HepG2 (cell line): ENCODE results near the gene PNKP. TPM values are rescaled to one million over a fixed set of nuclear protein-coding genes. Genes with fewer than 3 reads are reported as not detected.

Experiments
- CHD4 ChIP-seq: fragments of 200-600 bp; sonication (generic); IDR thresholded peaks from 2 replicates; pipeline ENCODE4 v1.7.0; 2017; ENCODE audit warnings: mild to moderate bottlenecking, low read length, borderline replicate concordance
- EED ChIP-seq: sonication (generic); formaldehyde crosslinking; IDR thresholded peaks from 2 replicates; pipeline ENCODE4 v1.5.0; 2020; ENCODE audit warnings: mild to moderate bottlenecking, missing genetic modification reagents
- EHMT2 ChIP-seq: fragments of 200-600 bp; sonication (generic); IDR thresholded peaks from 2 replicates; pipeline ENCODE4 v1.7.0; 2017; ENCODE audit warnings: antibody characterized with exemption, low read depth, low read length, borderline replicate concordance
- FIP1L1 ChIP-seq: fragments of 200-400 bp; formaldehyde crosslinking; IDR thresholded peaks from 2 replicates; pipeline ENCODE4 v1.6.1; 2018; ENCODE audit warnings: low read depth, mild to moderate bottlenecking, low read length, moderate library complexity, borderline replicate concordance; ENCODE audit not compliant: insufficient read depth
- FOXJ3 ChIP-seq: sonication (generic); formaldehyde crosslinking; IDR thresholded peaks from 2 replicates; pipeline ENCODE4 v1.4.0; 2020; ENCODE audit warnings: missing genetic modification reagents, mild to moderate bottlenecking, borderline replicate concordance
- NFE2 ChIP-seq: sonication (generic); formaldehyde crosslinking; IDR thresholded peaks from 2 replicates; pipeline ENCODE4 v1.4.0; 2020; ENCODE audit warnings: missing genetic modification reagents
- NFKBIZ ChIP-seq: IDR thresholded peaks from 2 replicates; pipeline ENCODE4 v1.6.1; 2018; ENCODE audit warnings: missing genetic modification reagents, missing compliant biosample characterization
- NONO ChIP-seq, 2 experiments: fragments of 450-650 bp in 1 of 2; sonication (generic) in 1 of 2; formaldehyde crosslinking in 1 of 2; IDR thresholded peaks in 1 of 2; conservative IDR thresholded peaks in 1 of 2; 2 replicates each; pipeline versions ENCODE4 v1.6.1 to v1.8.0; 2017 to 2022; ENCODE audit warnings: mild to moderate bottlenecking in 1 of 2, missing genetic modification reagents in 1 of 2, moderate library complexity in 1 of 2
- PCBP1 ChIP-seq: fragments of 200-400 bp; formaldehyde crosslinking; IDR thresholded peaks from 2 replicates; pipeline ENCODE4 v1.6.1; 2017; ENCODE audit warnings: mild to moderate bottlenecking, low read depth, low read length, borderline replicate concordance
- RBFOX2 ChIP-seq: fragments of 200-400 bp; formaldehyde crosslinking; IDR thresholded peaks from 2 replicates; pipeline ENCODE4 v1.6.1; 2017; ENCODE audit warnings: low read depth, mild to moderate bottlenecking, low read length
- SAP130 ChIP-seq: IDR thresholded peaks from 2 replicates; pipeline ENCODE4 v1.6.1; 2016; ENCODE audit warnings: low read depth
- YY1 ChIP-seq: IDR thresholded peaks from 2 replicates; pipeline ENCODE4 v1.6.1; 2011; ENCODE audit warnings: low read length, low read depth, moderate library complexity, mild to moderate bottlenecking; ENCODE audit not compliant: insufficient read depth, insufficient replicate concordance
- ZKSCAN8 ChIP-seq: IDR thresholded peaks from 2 replicates; pipeline ENCODE4 v1.6.1; 2016; ENCODE audit warnings: borderline replicate concordance, missing genetic modification reagents, missing compliant biosample characterization
- ZNF121 ChIP-seq: sonication (generic); formaldehyde crosslinking; IDR thresholded peaks from 2 replicates; pipeline ENCODE4 v1.5.0; 2020; ENCODE audit warnings: mild to moderate bottlenecking, missing genetic modification reagents
- ZNF232 ChIP-seq: sonication (generic); formaldehyde crosslinking; IDR thresholded peaks from 2 replicates; pipeline ENCODE4 v1.4.0; 2020; ENCODE audit warnings: missing genetic modification reagents, borderline replicate concordance
- ZNF317 ChIP-seq: sonication (generic); formaldehyde crosslinking; IDR thresholded peaks from 2 replicates; pipeline ENCODE4 v1.5.0; 2020; ENCODE audit warnings: mild to moderate bottlenecking, missing genetic modification reagents
- ZNF557 ChIP-seq: sonication (generic); formaldehyde crosslinking; IDR thresholded peaks from 2 replicates; pipeline ENCODE4 v1.4.0; 2020; ENCODE audit warnings: missing genetic modification reagents
- ZNF607 ChIP-seq: sonication (generic); formaldehyde crosslinking; IDR thresholded peaks from 2 replicates; pipeline ENCODE4 v1.5.1; 2020; ENCODE audit warnings: missing genetic modification reagents, mild to moderate bottlenecking, borderline replicate concordance
- ZNF672 ChIP-seq: sonication (generic); formaldehyde crosslinking; IDR thresholded peaks from 2 replicates; pipeline ENCODE4 v1.8.1; 2022; ENCODE audit warnings: missing genetic modification reagents
- ZNF788 ChIP-seq: sonication (generic); formaldehyde crosslinking; IDR thresholded peaks from 2 replicates; pipeline ENCODE4 v1.5.0; 2020; ENCODE audit warnings: mild to moderate bottlenecking, missing genetic modification reagents, borderline replicate concordance
- ZNF792 ChIP-seq: IDR thresholded peaks from 2 replicates; pipeline ENCODE4 v1.6.1; 2016
- ZSCAN12 ChIP-seq: sonication (generic); formaldehyde crosslinking; IDR thresholded peaks from 2 replicates; pipeline ENCODE4 v1.9.0; 2021; ENCODE audit warnings: mild to moderate bottlenecking, missing genetic modification reagents
- polyA plus RNA-seq, 8 experiments: library from polyadenylated mRNA; depleted of rRNA in 3 of 8; stranded (reverse) in 7 of 8; unstranded in 1 of 8; fragments of >200 nt; fragmentation: Illumina TruSeq in 4 of 8; extraction: Trizol in 4 of 8; gene quantifications; 2 replicates each; pipeline versions ENCODE4 v1.2.1 to v1.2.3, GENCODE V29; 2011 to 2016; ENCODE audit warnings: low read depth in 4 of 8, missing spikeins in 1 of 8, mixed read lengths in 1 of 8; ENCODE audit not compliant: insufficient read depth in 1 of 8
- total RNA-seq, 5 experiments: library from RNA; depleted of rRNA; stranded (reverse); fragments of >200 nt; fragmentation: Illumina TruSeq; extraction: Trizol; gene quantifications; 2 replicates each; pipeline ENCODE4 v1.2.3, GENCODE V29; 2016; ENCODE audit warnings: low read depth in 1 of 5
- TF ChIP-seq, protein P1 (sequence below): sonication (generic); formaldehyde crosslinking; conservative IDR thresholded peaks from 2 replicates; pipeline ENCODE4 v1.8.0; 2022; ENCODE audit warnings: low read depth, missing genetic modification reagents
- TF ChIP-seq, protein P2 (sequence below): IDR thresholded peaks from 2 replicates; pipeline ENCODE4 v1.6.1; 2012; ENCODE audit warnings: inconsistent platforms
- TF ChIP-seq, protein P3 (sequence below): sonication (generic); formaldehyde crosslinking; IDR thresholded peaks from 2 replicates; pipeline ENCODE4 v1.8.0; 2022; ENCODE audit warnings: mild to moderate bottlenecking, missing genetic modification reagents
- TF ChIP-seq, protein P4 (sequence below): sonication (generic); formaldehyde crosslinking; IDR thresholded peaks from 2 replicates; pipeline ENCODE4 v1.4.0; 2020; ENCODE audit warnings: low read depth, mild to moderate bottlenecking, missing genetic modification reagents

PNKP gene
- total and polyA plus RNA-seq, 2 of the 13 experiments (the other 11 are each of a cell fraction or from before 2014, with no cell fraction given): 12.7 to 27.1 TPM

DNA sequence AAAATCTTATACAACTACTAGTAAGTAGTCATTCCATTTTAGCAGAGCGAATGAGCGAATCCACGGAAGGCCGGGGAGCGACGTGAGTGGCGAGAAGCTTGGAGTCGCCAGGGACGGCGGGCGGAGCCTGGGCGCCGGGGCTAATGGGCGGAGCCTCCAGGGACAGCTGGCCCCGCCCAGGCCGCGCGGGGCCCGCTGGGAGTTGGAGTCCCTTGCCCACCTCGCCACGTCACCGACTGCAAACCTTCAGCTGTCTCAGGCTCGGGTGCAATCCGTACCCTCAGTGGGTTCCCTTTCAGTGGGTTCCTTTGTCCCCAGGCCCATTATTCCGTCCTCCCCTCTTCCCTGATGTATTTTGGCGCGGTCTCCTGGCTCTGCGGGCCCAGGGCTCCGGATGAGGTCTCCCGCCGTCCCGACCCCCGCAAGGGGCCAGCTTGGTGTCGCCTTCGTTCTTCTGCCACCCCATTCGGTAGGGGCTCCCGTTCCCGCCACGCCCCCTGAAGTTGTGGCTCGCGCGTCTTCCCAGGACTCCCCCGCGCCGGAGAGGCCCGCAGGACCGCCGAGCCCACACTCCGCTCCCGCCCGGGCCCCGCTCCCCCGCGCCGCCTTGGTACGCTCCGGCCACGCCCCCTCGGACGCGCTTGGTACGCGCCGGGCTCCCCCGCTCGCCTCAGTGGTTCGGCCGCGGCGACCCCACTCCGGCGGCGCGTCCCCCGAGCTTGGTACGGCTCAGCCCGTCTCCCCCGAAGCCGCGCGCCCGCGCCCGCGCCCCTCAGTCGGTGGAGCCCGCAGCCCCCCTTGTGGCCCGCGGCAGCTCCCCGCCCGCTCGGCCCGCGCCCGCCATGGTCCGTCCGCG is 16.7 kb downstream of the PNKP start, which contains the start of gene PTOV1 (continued):
- no peak for TF ChIP-seq EHMT2
- TF ChIP-seq FIP1L1: no peak
- TF ChIP-seq ZNF317: 0 out of 2 replicates have a peak, but pooled peaks have one; percentile 33
- no peak for TF ChIP-seq ZNF232 (CRISPR knock-in tag)
- no peak for TF ChIP-seq NONO (IDR thresholded peaks at IDR 0.05)
- TF ChIP-seq NONO (CRISPR knock-in tag; conservative IDR thresholded peaks at IDR 0.05): peak; percentile 68; the same call in 1 of the 2 replicates
- TF ChIP-seq, protein P1, sequence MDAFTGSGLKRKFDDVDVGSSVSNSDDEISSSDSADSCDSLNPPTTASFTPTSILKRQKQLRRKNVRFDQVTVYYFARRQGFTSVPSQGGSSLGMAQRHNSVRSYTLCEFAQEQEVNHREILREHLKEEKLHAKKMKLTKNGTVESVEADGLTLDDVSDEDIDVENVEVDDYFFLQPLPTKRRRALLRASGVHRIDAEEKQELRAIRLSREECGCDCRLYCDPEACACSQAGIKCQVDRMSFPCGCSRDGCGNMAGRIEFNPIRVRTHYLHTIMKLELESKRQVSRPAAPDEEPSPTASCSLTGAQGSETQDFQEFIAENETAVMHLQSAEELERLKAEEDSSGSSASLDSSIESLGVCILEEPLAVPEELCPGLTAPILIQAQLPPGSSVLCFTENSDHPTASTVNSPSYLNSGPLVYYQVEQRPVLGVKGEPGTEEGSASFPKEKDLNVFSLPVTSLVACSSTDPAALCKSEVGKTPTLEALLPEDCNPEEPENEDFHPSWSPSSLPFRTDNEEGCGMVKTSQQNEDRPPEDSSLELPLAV (CRISPR knock-in tag): no peak
- TF ChIP-seq PCBP1: no peak
- TF ChIP-seq FOXJ3 (CRISPR knock-in tag): no peak
- TF ChIP-seq, protein P2, sequence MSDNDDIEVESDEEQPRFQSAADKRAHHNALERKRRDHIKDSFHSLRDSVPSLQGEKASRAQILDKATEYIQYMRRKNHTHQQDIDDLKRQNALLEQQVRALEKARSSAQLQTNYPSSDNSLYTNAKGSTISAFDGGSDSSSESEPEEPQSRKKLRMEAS: peak; percentile 86
- peak; percentile 44 for TF ChIP-seq ZNF792 (CRISPR knock-in tag)
- TF ChIP-seq, protein P3, sequence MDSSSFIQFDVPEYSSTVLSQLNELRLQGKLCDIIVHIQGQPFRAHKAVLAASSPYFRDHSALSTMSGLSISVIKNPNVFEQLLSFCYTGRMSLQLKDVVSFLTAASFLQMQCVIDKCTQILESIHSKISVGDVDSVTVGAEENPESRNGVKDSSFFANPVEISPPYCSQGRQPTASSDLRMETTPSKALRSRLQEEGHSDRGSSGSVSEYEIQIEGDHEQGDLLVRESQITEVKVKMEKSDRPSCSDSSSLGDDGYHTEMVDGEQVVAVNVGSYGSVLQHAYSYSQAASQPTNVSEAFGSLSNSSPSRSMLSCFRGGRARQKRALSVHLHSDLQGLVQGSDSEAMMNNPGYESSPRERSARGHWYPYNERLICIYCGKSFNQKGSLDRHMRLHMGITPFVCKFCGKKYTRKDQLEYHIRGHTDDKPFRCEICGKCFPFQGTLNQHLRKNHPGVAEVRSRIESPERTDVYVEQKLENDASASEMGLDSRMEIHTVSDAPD: no peak
- TF ChIP-seq NFE2: no peak
- peak; percentile 69 for TF ChIP-seq YY1
- peak; percentile 22; the same call in 1 of the 2 replicates for TF ChIP-seq ZNF788 (CRISPR knock-in tag)
- no peak for TF ChIP-seq CHD4
- 0 out of 2 replicates have a peak, but pooled peaks have one; percentile 10 for TF ChIP-seq ZNF121 (CRISPR knock-in tag)
- no peak for TF ChIP-seq NFKBIZ
- no peak for TF ChIP-seq ZNF557 (CRISPR knock-in tag)
- TF ChIP-seq, protein P4, sequence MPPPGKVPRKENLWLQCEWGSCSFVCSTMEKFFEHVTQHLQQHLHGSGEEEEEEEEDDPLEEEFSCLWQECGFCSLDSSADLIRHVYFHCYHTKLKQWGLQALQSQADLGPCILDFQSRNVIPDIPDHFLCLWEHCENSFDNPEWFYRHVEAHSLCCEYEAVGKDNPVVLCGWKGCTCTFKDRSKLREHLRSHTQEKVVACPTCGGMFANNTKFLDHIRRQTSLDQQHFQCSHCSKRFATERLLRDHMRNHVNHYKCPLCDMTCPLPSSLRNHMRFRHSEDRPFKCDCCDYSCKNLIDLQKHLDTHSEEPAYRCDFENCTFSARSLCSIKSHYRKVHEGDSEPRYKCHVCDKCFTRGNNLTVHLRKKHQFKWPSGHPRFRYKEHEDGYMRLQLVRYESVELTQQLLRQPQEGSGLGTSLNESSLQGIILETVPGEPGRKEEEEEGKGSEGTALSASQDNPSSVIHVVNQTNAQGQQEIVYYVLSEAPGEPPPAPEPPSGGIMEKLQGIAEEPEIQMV: peak; percentile 93
- TF ChIP-seq ZSCAN12 (CRISPR knock-in tag): no peak
- 0 out of 2 replicates have a peak, but pooled peaks have one; percentile 68 for TF ChIP-seq EED (CRISPR knock-in tag)
- TF ChIP-seq ZKSCAN8 (CRISPR knock-in tag): no peak
- TF ChIP-seq ZNF672 (CRISPR knock-in tag): no peak
- TF ChIP-seq RBFOX2: peak; percentile 88
- TF ChIP-seq ZNF607 (CRISPR knock-in tag): 0 out of 2 replicates have a peak, but pooled peaks have one; percentile 31
- peak; percentile 71 for TF ChIP-seq SAP130 (CRISPR knock-in tag)
